ENCODE measurements around the gene ARL13B. TPM values are rescaled to one million over a fixed set of nuclear protein-coding genes. Genes with fewer than 3 reads are reported as not detected.

ARL13B gene
- total RNA-seq, 2 donors from 2014 or later: 17.2 to 23.9 TPM

GRCh38 chr3:94092086-94092485, 112.1 kb downstream of the ARL13B start:
- no peak overlapping the region for H3K27ac ChIP-seq (ENCODE audit: low read depth, low read length)
- Mint-ChIP-seq H3K4me1 (peaks cover 6% of the 10 kb centered on the region), H3K27me3 (ENCODE audit: insufficient read depth) (no peaks in the 10 kb centered on the region), H3K36me3 (ENCODE audit: low read depth) (peaks cover 46% of the 10 kb centered on the region), H3K9me3 (no peaks in the 10 kb centered on the region), H3K27ac (no peak overlapping the region), H3K4me3 (no peak overlapping the region)
- WGBS, 2 experiments (ENCODE audit: insufficient coverage in 1 of 2, insufficient read length in 1 of 2): 83 to 100% methylated on average over 1 of the region's 1 CpG
- H3K9me3 ChIP-seq (ENCODE audit: control insufficient read depth, low read length): no peaks in the 10 kb centered on the region
- DNase-seq: no peak
- H3K4me3 ChIP-seq (ENCODE audit: low read length): no peak overlapping the region
- no peaks in the 10 kb centered on the region for H3K27me3 ChIP-seq (ENCODE audit: control insufficient read depth, insufficient read depth, low read length, poor library complexity, severe bottlenecking)
- TF ChIP-seq, protein P1, sequence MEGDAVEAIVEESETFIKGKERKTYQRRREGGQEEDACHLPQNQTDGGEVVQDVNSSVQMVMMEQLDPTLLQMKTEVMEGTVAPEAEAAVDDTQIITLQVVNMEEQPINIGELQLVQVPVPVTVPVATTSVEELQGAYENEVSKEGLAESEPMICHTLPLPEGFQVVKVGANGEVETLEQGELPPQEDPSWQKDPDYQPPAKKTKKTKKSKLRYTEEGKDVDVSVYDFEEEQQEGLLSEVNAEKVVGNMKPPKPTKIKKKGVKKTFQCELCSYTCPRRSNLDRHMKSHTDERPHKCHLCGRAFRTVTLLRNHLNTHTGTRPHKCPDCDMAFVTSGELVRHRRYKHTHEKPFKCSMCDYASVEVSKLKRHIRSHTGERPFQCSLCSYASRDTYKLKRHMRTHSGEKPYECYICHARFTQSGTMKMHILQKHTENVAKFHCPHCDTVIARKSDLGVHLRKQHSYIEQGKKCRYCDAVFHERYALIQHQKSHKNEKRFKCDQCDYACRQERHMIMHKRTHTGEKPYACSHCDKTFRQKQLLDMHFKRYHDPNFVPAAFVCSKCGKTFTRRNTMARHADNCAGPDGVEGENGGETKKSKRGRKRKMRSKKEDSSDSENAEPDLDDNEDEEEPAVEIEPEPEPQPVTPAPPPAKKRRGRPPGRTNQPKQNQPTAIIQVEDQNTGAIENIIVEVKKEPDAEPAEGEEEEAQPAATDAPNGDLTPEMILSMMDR (conservative IDR thresholded peaks at IDR 0.05): no peak
- H3K9ac ChIP-seq (ENCODE audit: extremely low read depth, low read length, poor library complexity, severe bottlenecking): no peak overlapping the region
- peaks cover 57% of the 10 kb centered on the region for H3K36me3 ChIP-seq (ENCODE audit: control insufficient read depth, insufficient read depth, low read length)
- H3K4me1 ChIP-seq (ENCODE audit: control insufficient read depth, insufficient read depth, low read length): no peaks in the 10 kb centered on the region

DNA sequence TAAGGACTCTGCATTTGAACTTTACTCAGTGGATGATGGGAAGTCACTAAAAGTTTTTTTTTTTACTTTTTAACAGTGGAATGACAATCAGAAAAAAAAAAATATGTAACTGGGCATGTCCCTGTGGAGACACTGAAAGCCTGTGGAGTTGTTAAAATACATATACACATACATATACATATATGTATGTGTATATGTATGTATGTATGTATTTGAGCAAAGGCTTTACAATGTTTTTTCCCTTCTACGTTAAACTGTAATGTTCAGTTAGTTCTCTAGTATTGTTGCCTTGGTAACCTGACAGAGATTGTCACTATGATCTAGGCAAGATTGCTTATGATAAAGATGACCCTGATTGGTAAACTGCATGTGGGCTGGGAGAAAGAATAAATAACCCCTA, 113.2 kb downstream of the ARL13B start:
- H3K36me3 ChIP-seq (ENCODE audit: control insufficient read depth, insufficient read depth, low read length): peaks cover 56% of the 10 kb centered on the region
- no peaks in the 10 kb centered on the region for H3K27me3 ChIP-seq (ENCODE audit: control insufficient read depth, insufficient read depth, low read length, poor library complexity, severe bottlenecking)
- 100% methylated on average over 1 of the region's 1 CpG for WGBS, 2 experiments (ENCODE audit: insufficient coverage in 1 of 2, insufficient read length in 1 of 2)
- no peak overlapping the region for H3K4me3 Mint-ChIP-seq
- H3K9me3 ChIP-seq (ENCODE audit: control insufficient read depth, low read length): no peaks in the 10 kb centered on the region
- no peaks in the 10 kb centered on the region for H3K27me3 Mint-ChIP-seq (ENCODE audit: insufficient read depth)
- DNase-seq: no peak
- H3K9ac ChIP-seq (ENCODE audit: extremely low read depth, low read length, poor library complexity, severe bottlenecking): no peak overlapping the region
- TF ChIP-seq, protein P1 (conservative IDR thresholded peaks at IDR 0.05): no peak
- no peak overlapping the region for H3K27ac ChIP-seq (ENCODE audit: low read depth, low read length)
- H3K4me1 Mint-ChIP-seq: peaks cover 15% of the 10 kb centered on the region
- no peak overlapping the region for H3K4me3 ChIP-seq (ENCODE audit: low read length)
- no peak overlapping the region for H3K27ac Mint-ChIP-seq
- H3K36me3 Mint-ChIP-seq (ENCODE audit: low read depth): peaks cover 50% of the 10 kb centered on the region
- no peaks in the 10 kb centered on the region for H3K9me3 Mint-ChIP-seq
- no peaks in the 10 kb centered on the region for H3K4me1 ChIP-seq (ENCODE audit: control insufficient read depth, insufficient read depth, low read length)

DNA sequence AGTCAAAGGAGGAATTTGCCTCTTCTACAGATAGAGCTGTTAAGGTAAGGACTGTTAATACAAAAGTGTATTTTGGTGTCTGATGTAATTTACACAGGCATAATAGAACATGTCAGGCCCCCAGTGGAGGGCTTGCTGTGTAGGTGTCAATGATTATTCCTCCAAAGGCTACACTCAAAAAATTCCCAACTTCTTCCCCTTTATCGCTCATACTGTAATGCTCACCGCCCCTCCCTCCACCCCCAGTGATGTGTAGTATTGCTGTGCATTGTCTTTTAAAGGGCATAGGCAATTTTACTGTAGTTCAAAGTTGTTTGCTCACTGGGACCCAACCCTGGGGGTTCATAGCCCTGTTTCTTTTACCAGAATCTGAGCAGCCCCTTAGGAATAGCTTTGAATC, 115.2 kb downstream of the ARL13B start:
- 100% methylated on average over 2 of the region's 2 CpGs; no CpG with 5 or more reads in 1 of the 2 experiments for WGBS, 2 experiments (ENCODE audit: insufficient coverage in 1 of 2, insufficient read length in 1 of 2)
- H3K36me3 ChIP-seq (ENCODE audit: control insufficient read depth, insufficient read depth, low read length): peaks cover 43% of the 10 kb centered on the region
- H3K27me3 ChIP-seq (ENCODE audit: control insufficient read depth, insufficient read depth, low read length, poor library complexity, severe bottlenecking): no peaks in the 10 kb centered on the region
- DNase-seq: no peak
- TF ChIP-seq, protein P1 (conservative IDR thresholded peaks at IDR 0.05): no peak
- no peak overlapping the region for H3K9ac ChIP-seq (ENCODE audit: extremely low read depth, low read length, poor library complexity, severe bottlenecking)
- H3K4me3 ChIP-seq (ENCODE audit: low read length): no peak overlapping the region
- H3K4me1 Mint-ChIP-seq: peaks cover 20% of the 10 kb centered on the region
- no peaks in the 10 kb centered on the region for H3K27me3 Mint-ChIP-seq (ENCODE audit: insufficient read depth)
- no peak overlapping the region for H3K4me3 Mint-ChIP-seq
- no peaks in the 10 kb centered on the region for H3K4me1 ChIP-seq (ENCODE audit: control insufficient read depth, insufficient read depth, low read length)
- peaks cover 46% of the 10 kb centered on the region for H3K36me3 Mint-ChIP-seq (ENCODE audit: low read depth)
- H3K27ac ChIP-seq (ENCODE audit: low read depth, low read length): no peak overlapping the region
- no peak overlapping the region for H3K27ac Mint-ChIP-seq
- no peaks in the 10 kb centered on the region for H3K9me3 Mint-ChIP-seq
- no peaks in the 10 kb centered on the region for H3K9me3 ChIP-seq (ENCODE audit: control insufficient read depth, low read length)

All from endodermal cell (in vitro differentiated cells).